ENCODE results near the gene CHAT.

The CHAT gene

GRCh38 chr10:49647554-49647953 lies 33.7 kb downstream of the CHAT start:
- Histone ChIP-seq H3K27me3 (ENCODE audit: control insufficient read depth, insufficient read depth, low read length) (no peaks in the 10 kb centered on the region), H2AFZ (no peak overlapping the region), H3K9ac (no peak overlapping the region), H3K27ac (no peak overlapping the region), H3K9me3 (ENCODE audit: control insufficient read depth, low read length) (no peaks in the 10 kb centered on the region), H3K4me1 (no peaks in the 10 kb centered on the region), H3K4me2 (ENCODE audit: low read length) (no peak overlapping the region), H3K79me2 (no peaks in the 10 kb centered on the region), H3K36me3 (ENCODE audit: control insufficient read depth, insufficient read depth, low read length) (no peaks in the 10 kb centered on the region), H3K4me3 (ENCODE audit: low read depth, low read length) (no peak overlapping the region)
- no peak for TF ChIP-seq CTCF (IDR thresholded peaks at IDR 0.05)

- no peaks in the 10 kb centered on the region for H3K9me3 ChIP-seq (ENCODE audit: control insufficient read depth, low read length)
- H3K4me3 ChIP-seq (ENCODE audit: low read depth, low read length): no peak overlapping the region
- no peak overlapping the region for H3K27ac ChIP-seq
- no peak overlapping the region for H2AFZ ChIP-seq
- H3K36me3 ChIP-seq (ENCODE audit: control insufficient read depth, insufficient read depth, low read length): no peaks in the 10 kb centered on the region
- no peak overlapping the region for H3K9ac ChIP-seq
- no peak overlapping the region for H3K4me2 ChIP-seq (ENCODE audit: low read length)
- TF ChIP-seq CTCF (IDR thresholded peaks at IDR 0.05): no peak
- H3K79me2 ChIP-seq: no peaks in the 10 kb centered on the region
- no peaks in the 10 kb centered on the region for H3K27me3 ChIP-seq (ENCODE audit: control insufficient read depth, insufficient read depth, low read length)
- no peaks in the 10 kb centered on the region for H3K4me1 ChIP-seq
These were observed 34.4 kb downstream of the CHAT start for GRCh38 chr10:49647985-49648795.

- H3K4me3 ChIP-seq (ENCODE audit: low read depth, low read length): no peak overlapping the region
- H3K79me2 ChIP-seq: no peaks in the 10 kb centered on the region
- H3K36me3 ChIP-seq (ENCODE audit: control insufficient read depth, insufficient read depth, low read length): no peaks in the 10 kb centered on the region
- H3K27me3 ChIP-seq (ENCODE audit: control insufficient read depth, insufficient read depth, low read length): no peaks in the 10 kb centered on the region
- no peak for TF ChIP-seq CTCF (IDR thresholded peaks at IDR 0.05)
- H3K9me3 ChIP-seq (ENCODE audit: control insufficient read depth, low read length): no peaks in the 10 kb centered on the region
- H2AFZ ChIP-seq: peak overlapping the region; percentile 9
- no peaks in the 10 kb centered on the region for H3K4me1 ChIP-seq
- H3K27ac ChIP-seq: no peak overlapping the region
- H3K4me2 ChIP-seq (ENCODE audit: low read length): no peak overlapping the region
- H3K9ac ChIP-seq: no peak overlapping the region
These were observed 35.5 kb downstream of the CHAT start for GRCh38 chr10:49649294-49649693.

- no peak overlapping the region for H3K27ac ChIP-seq
- no peak overlapping the region for H3K9ac ChIP-seq
- H2AFZ ChIP-seq: no peak overlapping the region
- H3K9me3 ChIP-seq (ENCODE audit: control insufficient read depth, low read length): no peaks in the 10 kb centered on the region
- no peaks in the 10 kb centered on the region for H3K36me3 ChIP-seq (ENCODE audit: control insufficient read depth, insufficient read depth, low read length)
- no peak overlapping the region for H3K4me3 ChIP-seq (ENCODE audit: low read depth, low read length)
- no peaks in the 10 kb centered on the region for H3K79me2 ChIP-seq
- H3K4me2 ChIP-seq (ENCODE audit: low read length): no peak overlapping the region
- no peak for TF ChIP-seq CTCF (IDR thresholded peaks at IDR 0.05)
- no peaks in the 10 kb centered on the region for H3K27me3 ChIP-seq (ENCODE audit: control insufficient read depth, insufficient read depth, low read length)
- no peaks in the 10 kb centered on the region for H3K4me1 ChIP-seq
These were observed 36.3 kb downstream of the CHAT start for GRCh38 chr10:49649936-49650723.

Data from parathyroid adenoma (tissue), 2 donors.